HG02852 (cell line): ENCODE results near the gene KCTD18.

Experiments
- ATAC-seq: cut with Tn5 transposase; IDR thresholded peaks from one replicate; pipeline ENCODE4 v1.9.1; 2021; ENCODE audit warnings: mild to moderate bottlenecking, moderate library complexity; ENCODE audit not compliant: unreplicated experiment

Gene KCTD18

GRCh38 chr2:200486529-200486928 lies 23.3 kb downstream of the KCTD18 start:
- ATAC-seq = no peak

DNA sequence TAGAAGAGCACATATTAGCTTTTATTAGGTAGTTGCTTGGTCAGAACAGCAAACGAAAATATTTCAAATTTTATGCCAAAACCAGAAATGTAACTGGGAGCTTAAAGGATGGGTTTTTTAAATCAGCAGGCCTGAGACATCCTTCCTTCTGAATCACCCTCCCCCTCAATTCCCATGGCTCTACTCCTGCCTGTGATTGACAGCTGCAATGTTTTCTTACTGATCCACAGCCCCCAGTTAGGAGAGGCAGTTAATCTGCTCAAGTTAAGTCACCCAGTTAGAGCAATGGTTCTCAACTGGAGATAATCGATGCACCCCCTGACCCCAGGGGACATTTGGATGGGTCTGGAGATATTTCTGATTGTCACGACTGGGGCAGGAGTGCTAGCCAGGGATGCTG lies 24.9 kb downstream of the KCTD18 start:
- no peak for ATAC-seq

DNA sequence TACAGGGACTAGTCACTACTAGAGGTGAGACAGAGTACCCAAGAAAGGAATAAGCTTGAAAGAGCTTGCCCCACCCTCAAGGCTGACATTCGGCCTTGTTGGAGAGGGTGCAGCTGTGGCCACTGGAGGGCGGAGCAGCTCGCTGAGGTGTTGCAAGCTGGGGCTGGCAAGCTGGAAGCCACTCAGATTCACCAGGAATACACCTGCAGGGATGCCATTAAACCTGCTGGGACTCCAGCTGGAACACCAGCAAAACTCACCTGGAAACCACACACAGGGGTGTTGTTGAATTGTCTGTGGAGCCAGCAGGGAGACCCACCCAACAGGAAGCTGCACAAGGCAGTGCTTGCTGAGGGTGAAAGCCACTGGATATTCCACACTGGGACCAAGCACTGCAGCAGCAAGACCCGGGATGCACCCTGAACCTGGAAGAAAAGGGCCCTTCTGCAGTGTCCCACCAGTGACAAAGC lies 26.1 kb downstream of the KCTD18 start:
- peak; percentile 58 for ATAC-seq

GRCh38 chr2:200482194-200482593 lies 27.7 kb downstream of the KCTD18 start:
- ATAC-seq = no peak

DNA sequence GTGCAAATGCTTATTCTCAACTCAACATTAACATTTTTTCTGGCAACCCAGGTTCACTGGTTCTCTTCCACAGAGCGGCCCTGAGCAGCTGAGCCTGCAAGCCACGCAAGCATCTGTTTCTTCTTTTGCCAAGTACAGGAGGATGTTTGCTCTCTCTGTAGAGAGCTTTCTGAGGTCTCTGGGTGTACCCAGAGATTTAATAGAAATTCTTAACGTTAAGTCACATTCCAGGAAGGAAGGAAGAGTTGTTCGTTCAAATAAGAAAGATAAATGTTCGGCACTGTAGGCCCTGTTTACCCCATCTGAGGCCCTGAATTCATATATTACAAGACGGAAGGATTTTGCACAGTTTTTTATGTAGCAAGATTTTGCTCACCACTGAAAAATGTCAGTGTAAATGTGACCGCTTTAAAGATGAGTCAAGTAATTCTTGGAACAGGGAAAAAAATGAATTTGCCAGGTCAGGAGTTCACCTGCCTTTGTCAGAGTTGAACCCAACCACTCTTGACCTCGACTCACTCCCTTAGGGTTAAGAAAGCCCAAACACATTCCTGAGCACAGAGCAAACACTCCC lies 30.1 kb downstream of the KCTD18 start:
- ATAC-seq = no peak

DNA sequence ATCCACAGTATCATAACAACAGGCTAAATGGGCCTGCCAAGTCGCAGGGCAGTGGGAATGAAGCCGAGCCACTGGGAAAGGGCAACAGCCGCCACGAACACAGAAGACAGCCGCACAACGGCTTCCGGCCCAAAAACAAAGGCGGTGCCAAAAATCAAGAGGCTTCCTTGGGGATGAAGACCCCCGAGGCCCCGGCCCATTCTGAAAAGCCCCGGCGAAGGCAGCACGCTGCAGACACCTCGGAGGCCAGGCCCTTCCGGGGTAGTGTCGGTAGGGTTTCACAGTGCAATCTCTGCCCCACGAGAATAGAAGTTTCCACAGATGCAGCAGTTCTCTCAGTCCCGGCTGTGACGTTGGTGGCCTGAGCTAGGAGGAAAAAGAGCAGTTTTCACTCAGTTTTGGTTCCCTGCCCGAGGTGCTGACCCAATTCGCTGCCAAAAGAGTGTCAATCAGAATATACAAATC lies 32.2 kb downstream of the KCTD18 start:
- ATAC-seq = no peak

- ATAC-seq = no peak
Measured at GRCh38 chr2:200476836-200477235, 33.0 kb downstream of the KCTD18 start.

DNA sequence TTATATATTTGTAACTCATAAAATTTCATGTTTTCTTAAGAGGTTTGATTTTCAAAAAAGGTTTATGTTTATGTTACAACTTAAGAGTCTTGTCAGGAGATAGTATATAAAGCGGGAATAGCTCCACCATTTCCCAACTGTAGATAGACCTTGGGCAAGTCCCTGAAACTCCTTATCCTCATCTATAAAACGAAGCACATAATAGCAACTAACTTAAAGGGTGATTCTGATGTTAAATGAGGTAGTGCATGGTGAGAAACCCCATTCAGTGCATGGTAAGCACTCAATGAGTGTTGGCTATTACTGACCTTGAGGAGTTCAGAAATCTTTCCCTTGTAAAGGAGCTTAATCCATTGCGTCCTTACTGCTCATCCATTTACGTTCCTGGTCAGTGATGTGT lies 34.1 kb downstream of the KCTD18 start:
- ATAC-seq = no peak

DNA sequence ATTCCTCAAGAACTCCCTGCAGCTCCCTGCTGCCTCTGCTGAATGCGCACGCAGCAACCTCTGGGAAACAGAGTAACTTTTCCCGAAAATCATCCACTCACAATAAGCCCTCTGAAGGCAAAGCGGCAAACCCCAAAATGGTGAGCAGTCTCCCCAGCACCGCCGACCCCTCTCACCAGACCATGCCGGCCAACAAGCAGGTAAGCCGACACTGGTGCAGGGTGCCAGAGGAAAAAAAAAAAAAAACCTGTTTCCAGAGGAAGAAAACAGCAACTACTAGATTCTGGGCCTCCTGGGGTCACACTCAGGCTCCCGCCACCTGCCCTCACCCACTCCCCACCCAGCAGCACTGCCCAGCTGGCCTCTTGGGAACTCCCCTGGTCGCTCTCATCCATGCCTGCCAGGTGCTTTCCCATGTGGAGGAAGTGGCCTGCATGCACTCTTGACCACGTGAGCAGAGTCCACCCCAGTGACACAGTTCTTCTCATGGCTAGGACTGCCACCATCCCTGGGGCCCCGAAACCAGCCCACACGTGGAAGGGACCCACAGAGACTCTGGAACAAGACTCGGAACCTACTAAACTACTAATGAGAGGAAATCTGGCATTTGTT lies 36.9 kb downstream of the KCTD18 start:
- no peak for ATAC-seq

GRCh38 chr2:200471928-200472645 lies 37.8 kb downstream of the KCTD18 start:
- peak; percentile 16 for ATAC-seq

GRCh38 chr2:200471324-200471848 lies 38.5 kb downstream of the KCTD18 start:
- ATAC-seq = peak; percentile 85

DNA sequence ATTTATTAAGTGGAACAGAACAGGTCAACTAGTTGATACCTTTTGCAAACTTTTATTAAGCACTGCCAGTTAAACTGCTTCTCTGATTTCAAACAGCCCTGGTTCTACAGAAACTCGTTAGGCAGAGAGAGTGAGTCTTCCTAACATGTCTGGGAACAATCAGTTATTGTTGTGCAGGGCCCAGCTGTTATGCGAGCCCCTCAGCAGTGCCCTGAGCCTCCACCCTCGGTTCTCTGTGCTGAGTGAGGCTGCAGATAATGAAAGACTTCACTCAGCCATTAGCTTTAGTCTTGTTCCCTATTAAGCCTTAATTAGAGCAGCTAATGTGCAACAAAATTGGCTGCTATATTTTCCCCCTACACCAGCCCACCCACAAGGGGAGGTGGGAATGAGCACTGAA lies 39.6 kb downstream of the KCTD18 start:
- ATAC-seq = no peak

- ATAC-seq = no peak
Measured at GRCh38 chr2:200469708-200470211, 40.1 kb downstream of the KCTD18 start.

DNA sequence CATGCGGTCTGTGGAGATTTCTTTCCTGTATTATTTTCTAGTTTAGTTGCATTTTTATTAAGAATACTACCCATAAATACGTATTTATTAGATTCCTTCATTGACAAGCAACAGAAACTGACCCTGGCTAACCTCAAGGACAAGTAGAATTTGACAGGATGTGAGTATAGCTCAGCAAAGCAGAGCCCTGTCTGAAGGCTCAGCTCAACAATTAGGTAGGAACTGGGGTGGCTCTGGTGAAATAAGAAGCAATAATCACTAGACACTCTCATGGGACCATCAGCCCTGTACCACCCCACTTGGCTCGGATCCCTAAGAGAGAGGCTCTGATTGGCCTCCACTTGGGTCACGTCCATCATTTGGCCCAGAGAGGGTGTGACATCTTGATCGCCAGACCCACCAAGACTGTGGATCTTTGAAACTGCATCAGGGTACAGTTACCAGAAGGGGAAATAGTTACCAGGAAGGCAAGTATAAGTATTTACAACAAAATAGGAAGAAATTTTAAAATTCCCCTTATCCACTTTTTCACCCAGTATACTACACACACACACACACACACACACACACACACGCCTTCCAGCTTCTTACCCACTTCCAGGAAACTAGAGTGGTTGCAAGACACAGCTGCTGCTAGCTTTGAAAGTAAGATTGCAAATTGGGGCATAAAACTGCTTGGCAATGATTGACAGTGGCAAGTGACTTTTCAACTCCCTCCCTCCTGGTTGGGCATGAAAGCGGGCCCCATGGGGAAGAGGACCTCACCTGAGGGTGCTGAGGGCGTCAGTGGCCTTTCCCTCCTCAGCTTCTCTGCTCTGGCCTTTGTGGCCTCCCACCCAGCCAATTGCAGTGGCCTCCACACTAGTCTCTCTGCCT lies 41.8 kb downstream of the KCTD18 start:
- no peak for ATAC-seq

- ATAC-seq = no peak
Measured at GRCh38 chr2:200466425-200467418, 43.1 kb downstream of the KCTD18 start.

GRCh38 chr2:200463452-200463851 lies 46.4 kb downstream of the KCTD18 start:
- no peak for ATAC-seq

- no peak for ATAC-seq
Measured at GRCh38 chr2:200461846-200462710, 47.8 kb downstream of the KCTD18 start.

- ATAC-seq = no peak
Measured at GRCh38 chr2:200459101-200459500, 50.8 kb downstream of the KCTD18 start.

GRCh38 chr2:200456567-200456966 lies 53.3 kb downstream of the KCTD18 start:
- ATAC-seq = no peak
